ENCODE data around the gene ARGLU1.

The ARGLU1 gene

DNA sequence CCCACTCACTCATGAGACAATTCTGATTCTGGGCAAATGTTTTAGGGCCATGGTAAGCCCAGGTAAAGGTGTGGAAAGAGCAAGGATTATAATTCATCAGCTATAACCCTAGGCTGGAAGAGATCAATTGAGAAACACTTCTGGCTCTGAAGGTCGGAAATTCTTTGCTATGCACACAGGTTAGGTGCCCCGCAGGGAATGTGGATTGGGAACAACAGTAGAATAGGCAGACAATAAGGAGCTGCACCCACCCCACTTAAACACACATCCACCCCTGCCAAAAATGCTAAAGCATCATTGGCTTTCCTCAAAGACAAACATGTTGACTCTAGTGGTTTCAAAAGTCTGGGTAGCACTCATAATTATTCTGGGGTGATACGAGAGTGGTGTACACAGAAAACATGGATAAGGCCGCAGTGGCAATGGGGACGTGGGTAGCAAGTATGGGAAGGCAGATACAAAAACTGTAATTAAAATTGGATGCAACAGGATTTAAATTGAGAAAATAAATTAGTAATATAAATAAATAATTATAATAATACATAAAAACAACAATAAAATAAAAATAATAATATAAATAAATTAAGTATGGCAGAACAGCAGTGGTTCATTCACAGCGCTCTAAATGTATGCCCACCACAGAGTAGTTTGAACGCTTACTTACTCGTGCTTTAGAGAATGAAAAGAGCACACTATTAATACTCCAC, 41.0 kb downstream of the ARGLU1 start:
- DNase-seq (ENCODE audit: low read depth in 2 of 2): no peak

DNA sequence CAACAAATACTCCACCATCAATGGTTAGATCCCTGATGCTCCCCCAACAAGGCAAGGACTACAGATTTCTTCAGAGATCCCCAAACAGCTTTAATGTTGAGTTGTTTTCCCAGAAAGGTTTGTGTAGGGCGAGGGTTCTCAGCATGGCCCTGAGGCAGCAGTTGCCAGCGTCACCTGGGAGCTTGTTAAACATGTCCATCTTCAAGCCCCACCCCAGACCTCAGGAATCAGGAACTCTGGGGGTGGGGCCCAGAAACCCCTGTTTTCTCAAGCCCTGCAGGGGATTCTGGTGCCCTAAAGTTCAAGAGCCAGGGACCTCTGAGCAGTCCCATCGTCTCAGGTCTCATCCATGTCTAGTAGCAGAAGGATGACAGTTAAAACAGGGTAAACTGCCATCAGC, 42.1 kb downstream of the ARGLU1 start:
- DNase-seq (ENCODE audit: low read depth in 2 of 2): no peak

DNA sequence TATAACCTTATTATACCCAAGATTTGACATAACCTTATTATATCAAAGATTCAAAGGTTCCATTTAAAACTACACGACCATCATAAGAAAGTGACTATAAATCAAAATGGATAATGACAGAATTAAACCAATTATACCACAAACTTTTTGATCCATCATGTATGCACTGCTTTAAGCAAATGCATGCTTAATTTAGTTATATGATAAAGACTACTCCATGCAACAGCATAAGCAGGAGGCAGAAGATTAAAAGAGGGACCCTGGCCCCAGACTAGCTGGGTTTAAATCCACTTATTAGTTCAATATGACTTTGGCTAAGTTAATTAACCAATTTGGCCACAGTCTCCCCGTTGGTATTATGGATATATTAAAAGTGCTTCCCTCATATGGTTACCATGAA, 43.8 kb downstream of the ARGLU1 start:
- DNase-seq (ENCODE audit: low read depth in 2 of 2): no peak

DNA sequence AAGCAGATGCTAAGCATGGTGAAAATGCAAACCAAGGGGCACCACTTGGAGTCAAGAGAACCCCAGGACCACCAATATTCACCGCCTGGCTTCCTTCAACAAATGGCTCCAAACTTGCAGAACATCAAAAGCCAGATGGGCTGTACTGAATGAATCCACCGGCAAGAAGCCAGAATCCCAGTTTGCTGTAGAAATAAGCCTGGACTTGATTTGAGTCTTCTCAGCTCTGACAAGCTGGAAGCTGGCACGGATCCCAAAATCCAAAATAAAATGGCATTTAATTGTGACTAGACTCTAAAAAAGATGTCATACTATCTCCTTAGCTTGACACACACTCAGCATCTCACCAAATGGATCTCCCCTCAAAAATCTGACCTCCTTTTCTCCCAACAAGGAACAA, 44.4 kb downstream of the ARGLU1 start:
- no peak for DNase-seq (ENCODE audit: low read depth in 2 of 2)

DNA sequence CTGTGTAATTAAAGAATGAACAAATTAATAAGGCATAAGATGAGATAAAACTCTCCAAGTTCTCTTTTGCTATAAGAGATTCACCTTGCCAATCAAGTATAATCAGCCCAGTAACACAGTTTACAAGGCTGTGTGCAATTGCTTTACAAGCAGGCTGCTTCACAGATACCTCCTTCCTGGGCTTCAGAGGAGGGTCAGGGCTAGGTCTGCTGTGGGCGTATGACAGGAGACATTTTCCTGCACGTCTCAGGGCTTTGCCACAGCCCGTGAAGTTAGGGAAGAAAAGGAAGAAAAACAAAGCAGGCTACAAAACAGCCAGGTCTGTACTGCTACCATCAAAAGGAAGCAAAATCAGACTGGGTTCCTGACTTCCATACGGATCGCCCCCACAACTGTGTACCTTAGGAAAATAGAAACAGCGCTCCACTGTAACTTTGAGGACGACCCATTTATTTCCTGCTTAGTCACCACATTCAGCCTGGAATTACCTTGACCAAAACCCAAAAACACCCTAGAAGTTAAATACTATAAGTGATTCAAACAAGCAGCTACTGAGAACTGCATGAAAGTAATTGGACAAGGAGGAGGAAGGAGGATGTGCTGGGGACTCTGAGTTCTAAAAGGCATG, 44.9 kb downstream of the ARGLU1 start:
- DNase-seq (ENCODE audit: low read depth in 2 of 2): no peak

DNA sequence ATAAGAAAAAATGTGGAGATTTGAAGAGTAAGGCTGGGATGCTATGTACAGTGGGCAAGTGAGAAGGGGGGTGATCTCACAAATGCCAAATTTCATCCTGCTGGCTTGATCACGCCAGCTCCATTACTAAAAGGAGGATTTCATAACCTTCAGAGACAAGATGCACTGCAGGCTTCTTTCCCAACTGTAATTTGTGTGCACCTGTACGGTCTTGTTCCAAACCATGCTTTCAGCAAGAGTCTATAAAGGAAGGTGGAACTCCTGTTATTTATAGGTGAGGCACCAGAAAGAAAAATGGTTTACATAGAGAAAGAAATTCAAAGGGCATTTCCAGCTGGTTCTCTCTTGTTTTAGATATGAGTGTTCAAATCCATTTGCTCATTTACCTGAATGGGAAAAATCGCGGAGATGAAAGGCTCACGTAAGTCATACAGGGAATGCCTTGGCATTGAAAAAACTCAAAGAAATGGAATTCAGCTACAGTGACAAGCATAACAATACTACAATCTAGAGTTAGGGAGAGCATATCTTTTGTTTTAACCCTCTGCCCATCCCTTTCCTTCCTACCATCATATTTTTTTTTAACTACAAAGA, 45.7 kb downstream of the ARGLU1 start:
- DNase-seq (ENCODE audit: low read depth in 2 of 2): no peak

DNA sequence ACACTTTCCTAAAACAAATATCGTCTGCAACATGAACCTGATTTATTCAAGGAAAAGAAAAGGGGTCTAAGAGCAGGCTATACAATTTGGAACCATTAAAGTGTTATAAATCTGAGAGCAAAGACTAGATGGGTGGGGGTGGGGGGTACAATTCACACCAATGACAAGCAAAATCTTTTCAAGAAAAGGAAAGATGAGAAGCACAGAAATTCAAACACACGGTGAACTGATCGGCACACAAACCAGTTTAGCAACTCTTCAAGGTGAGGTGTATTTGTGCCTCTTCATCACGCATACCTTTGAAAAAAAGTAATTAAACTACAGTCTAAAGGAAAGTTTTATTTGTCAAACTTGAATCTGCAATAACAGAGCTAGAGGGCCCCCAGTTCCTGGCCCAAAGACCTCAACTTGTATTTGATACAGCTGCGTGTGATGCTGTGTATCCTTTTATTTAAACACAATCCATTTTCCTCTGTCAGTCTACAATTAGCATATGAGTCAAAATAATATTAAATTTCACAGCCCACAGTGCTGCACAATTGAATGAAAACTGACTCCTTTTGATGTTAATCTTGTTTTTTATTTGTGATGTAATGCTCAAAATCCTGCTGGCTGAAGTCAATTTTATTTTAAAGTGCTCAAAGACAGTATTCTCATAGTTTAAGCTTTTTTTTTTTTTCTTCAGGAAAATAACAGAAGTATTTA, 46.7 kb downstream of the ARGLU1 start:
- no peak for DNase-seq (ENCODE audit: low read depth in 2 of 2)

DNA sequence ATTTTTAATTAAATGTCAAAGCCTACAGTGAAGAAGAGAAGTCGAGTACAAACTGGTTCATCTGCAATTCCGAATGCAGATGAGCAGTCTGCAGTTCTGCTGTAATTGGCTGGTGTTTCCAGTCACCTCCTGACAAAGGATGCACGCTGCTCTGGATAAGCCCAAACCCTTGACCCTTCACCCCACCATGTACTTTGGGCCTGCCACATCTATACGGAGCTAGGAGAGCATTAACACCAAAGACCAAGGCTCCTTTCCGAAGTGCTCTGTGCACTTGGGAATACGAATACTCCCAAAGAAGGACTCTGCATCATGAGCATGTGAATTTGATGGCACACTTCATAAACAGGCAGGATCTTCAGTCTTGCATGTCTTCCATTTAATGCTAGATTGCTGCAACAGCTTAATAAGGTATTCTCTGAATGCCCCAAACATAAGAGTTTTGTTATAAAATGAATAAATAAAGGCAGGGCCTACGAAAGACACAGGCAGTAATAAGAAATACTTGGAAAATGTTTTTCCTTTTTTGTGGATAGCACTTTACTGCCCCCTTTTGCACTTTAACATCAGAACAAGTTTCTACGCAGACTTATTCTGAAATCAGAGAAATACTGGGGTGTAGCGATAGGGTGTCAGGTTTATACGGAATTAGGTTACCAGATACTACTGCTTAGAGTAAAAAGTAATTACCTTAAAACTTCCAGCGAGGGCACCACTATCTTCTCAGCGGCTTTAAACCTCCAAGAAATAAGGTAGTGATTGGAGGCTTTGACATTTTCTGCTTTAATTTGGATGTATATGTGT, 47.5 kb downstream of the ARGLU1 start:
- DNase-seq (ENCODE audit: low read depth in 2 of 2): no peak

DNA sequence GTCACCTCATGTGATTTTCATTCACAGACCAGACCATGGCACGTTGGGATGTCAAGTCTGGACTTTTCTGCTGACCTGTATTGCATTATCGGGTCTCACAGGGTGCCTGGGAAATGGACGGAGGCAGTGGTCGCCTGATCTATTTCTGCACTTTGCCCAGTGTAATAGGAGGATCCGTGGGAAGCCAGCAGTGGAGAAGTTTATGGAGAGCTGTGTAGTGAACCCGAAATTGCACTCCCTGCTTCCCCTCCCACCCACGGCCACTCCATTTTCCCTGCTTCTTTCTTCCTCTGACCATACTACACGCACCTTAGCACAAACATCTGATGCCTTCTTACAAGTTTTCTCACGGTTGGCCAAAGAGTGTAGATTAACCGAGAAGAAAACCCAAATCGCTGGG, 49.4 kb downstream of the ARGLU1 start:
- DNase-seq (ENCODE audit: low read depth in 2 of 2): no peak

DNA sequence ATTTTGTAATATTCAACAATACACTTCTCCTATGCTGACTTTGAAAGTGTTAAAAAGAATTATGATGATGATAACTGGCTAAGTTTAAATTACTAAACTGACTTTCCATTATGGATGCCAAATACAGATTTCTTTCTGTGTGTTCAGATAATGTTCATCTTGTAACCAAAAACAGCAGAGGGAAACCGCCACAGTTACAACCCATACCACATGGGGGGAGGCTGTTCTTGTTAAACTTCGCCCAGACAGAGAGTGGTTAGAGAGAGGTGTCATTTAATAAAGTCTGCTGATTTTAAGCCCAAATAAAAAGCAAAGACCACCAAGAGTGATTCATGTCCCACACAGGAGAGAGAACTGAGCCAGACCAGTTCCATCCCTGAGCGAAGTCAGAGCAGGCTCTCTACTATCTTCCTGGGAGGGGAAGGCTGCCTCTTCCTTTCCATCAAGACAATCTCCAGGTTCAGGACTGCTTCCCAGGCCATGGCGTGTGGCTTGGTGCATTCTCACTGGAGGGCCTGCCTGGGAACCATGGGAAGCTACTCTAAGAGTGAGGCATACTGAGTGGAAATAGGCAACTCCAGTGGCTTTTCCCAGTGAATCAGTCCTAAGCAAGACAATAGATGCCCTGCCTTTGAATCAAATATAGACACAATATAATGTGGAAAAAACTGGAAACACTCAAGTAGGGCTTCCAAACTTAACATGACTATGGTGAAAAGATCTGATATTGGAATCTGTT, 50.7 kb downstream of the ARGLU1 start:
- DNase-seq (ENCODE audit: low read depth in 2 of 2): no peak

DNA sequence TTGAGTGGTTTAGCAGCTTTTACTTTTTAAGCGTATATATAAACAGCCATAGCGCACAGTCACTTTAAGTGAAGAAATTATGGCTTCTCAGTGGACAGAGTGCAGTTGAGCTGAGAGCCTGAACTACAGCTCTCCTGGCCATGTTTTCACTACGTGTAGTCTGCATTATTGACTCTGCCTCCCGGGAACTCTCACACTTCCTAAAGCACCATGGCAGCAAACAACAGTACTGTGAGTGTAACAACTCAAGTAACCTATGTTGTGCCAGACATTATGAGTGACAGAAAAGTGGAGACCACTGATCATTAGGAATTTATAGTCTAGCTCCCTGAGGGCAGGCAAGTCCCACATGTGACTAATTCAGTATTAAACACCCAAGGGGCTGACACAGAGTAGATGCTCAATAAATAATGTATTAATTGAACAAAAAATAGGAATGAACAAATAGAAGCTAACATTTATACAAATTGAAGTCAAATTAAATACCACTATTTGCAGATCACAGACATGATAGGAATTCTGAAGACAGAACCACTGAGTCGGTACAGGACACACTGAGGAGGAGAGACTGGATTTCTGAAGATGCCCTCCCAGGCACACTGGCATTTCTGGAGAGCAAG, 52.2 kb downstream of the ARGLU1 start:
- DNase-seq (ENCODE audit: low read depth in 2 of 2): no peak

DNA sequence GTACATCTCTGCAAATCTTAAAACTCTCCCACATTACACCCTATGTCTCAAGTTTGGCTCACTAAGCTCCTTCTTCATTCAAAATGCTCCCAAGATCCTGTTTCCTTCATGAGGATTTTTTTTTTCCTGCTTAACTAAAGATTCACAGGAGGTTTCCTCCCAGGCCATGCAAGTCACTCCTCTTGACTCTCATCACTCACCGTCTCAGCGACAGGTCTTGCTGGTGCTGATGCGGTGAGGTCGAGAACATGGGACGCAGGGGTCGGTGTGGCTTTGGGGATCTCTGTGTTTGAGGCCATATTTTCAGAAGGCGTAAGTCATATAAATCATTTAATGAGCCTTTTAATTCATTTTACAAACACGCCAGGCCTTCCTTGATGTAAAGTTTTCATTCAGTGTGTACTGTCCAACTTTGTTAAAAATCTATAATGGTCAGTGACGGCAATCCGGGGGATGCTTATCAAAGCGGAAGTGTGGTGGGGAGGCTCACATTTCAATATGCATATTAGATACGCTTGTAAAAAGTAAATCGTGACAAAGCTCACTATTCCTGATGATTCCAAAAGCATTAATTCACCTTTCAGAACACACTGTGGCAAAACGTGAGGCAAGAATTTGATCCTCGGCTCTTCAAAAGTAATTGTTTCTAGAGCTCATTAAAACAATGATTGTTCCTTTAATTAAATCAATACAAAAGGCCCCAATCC, 52.9 kb downstream of the ARGLU1 start:
- no peak for DNase-seq (ENCODE audit: low read depth in 2 of 2)

DNA sequence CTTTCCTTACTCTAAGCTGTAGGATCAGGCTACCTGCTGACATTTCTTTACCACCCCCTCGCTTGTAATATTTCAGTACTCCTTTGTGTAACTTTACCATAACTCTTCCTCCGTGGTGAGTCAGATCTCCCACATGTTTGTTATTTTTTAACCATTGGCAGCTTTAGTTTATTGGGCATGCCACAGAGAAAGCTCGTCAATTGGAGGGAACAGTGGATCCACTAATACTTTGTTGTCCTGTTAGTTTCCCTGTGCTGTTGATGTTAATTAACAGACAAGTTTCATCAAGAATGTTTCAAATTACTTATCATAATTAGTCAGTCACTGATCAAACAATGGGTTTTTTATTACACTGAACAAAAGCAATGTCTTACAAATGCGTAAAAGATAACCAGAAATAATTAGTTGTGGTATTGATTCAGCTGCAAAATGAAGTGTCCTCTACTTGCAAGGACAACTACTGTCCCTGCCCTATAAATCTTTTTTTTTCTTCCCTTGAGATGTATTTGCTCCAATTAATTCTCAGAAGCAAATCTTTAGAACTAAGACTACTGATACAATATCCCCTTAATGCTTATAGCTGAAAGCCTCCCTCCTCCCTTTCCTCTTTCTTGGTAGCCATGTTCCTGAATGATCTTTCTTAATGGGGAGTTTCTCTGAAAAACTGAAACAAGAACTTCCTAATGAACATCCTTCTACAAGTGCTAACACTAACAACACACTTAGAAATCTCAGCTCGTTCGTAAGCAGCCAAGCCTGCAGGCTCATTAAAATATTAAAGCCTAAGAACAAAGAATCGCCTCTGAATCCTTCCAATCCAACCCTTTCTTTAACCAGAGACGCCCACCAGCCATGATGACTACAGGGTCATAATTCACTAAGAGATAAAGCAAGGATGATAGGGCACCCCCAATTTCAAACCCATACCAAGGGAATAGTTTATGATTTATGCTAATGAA, 54.6 kb downstream of the ARGLU1 start:
- no peak for DNase-seq (ENCODE audit: low read depth in 2 of 2)

DNA sequence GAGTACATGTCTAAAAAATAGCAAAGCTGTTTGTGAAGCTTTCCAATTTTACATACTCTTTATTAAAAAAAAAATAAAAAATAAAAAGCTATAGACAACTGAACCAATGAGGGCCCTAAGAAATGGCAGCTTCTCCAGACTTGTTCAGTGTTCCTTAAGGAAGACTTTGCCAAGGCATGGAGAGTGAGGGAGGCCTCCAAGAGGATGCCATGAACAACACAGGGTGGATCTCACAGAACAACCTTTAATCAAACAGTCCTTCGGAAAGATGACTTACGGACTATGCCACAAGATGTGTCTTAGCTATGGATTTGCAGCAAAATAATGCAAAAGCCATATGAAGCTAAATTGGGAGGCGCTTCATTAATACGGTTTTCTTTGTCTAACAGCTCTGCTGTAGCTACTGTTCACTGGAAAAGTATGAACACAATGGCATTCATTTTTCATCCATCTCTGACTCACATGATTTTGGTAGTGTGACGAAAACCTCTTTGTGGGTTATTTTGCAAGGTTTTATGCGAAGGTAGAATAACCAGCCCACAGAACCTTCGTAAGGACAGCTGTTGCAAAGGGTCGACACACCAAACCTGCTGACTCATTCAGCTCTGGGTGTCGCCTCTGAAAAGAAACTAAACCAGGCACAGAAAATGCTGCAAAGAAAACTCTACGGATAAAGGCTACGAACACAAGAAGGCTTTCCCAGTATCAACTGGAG, 60.2 kb downstream of the ARGLU1 start:
- no peak for DNase-seq (ENCODE audit: low read depth in 2 of 2)

DNA sequence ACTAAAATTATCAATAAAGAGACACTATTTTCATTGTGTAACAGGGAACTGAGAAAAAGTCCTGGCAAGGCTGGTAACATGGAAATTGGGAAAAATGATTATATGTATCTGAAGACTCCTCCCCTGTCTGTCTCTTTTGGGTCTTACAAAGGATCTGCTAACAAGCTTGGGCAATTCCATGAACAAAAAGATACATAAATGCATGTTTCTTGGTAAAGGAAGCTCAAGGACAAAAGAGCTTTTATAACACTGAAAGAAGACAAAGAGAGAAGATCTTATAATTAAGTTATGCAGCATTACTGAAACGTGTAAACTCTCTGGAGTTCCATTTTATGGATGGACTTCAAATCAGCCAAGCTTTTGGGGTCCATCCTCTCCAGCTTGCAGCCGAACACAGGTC, 61.7 kb downstream of the ARGLU1 start:
- no peak for DNase-seq (ENCODE audit: low read depth in 2 of 2)

DNA sequence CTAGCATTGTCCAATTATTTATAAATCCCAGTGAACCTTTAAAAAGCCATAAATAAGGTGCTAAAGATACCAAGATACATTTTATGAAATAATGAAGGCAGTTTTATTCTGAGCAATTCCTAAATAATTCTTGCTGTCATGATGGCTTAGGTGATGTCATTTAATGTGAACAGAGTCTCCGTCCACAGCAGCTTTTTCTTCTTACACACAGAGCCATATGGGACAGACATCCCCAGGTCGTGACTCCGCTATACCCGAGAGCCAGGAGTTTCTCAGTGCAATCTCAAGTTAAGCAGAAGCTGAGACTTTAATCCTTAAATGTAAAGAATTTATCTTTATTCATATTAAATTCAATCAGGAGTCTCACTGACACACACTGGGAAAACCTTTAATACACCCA, 62.2 kb downstream of the ARGLU1 start:
- no peak for DNase-seq (ENCODE audit: low read depth in 2 of 2)

DNA sequence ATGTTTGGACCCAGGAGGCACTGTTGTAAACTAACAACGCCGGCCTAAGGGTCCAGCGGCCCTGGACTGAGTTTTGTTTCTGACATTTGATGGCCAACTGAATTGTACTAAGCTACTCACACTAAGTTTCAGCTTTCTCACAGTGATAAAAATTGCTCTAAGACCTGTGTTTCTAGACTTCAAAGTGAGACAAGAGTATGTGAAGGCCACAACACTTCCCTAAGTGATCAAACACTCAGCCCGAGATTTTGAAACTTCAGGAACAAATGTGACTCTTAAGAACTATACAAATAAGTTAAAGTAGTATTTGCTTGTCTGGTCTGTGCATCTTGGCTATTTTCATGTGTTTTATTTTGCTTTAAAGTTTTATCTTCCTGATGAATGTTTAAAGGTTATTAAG, 62.6 kb downstream of the ARGLU1 start:
- DNase-seq (ENCODE audit: low read depth in 2 of 2): no peak

DNA sequence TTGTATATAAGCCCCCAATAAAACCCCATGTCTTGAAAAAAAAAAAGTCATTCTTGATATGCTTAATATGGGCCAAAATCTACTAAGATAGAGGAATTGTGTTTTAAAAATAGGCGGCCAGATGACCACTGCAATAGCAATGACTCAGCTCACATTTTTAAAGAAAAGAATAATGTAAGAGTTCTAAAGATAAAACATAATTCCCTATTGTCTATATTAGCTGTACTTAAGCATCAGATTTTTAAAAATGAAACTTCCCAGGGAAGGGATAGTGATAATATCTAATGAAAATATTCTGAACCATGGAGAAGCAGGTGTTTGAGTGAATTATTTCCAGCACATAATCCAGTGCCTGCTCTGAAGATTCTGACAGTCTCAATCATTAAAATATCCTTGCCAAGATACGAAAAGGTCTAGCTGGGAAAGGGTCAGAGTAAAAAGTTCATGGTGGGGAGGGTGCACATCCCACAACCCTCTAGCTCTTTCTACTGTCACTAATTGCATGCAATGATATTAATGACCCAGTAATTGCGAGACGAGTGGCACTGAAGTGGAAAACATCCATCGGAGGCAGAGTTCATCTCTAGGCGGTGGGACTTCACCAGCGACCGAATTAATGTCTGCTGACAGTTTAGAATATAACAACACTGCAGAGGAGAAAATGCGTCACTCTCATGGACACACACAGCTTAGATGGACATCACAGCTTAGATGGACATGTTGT, 64.0 kb downstream of the ARGLU1 start:
- no peak for DNase-seq (ENCODE audit: low read depth in 2 of 2)
